Ovary (tissue), 3 donors: ENCODE data around the gene TCTA.

Experiments used
- EP300 ChIP-seq: sonication (generic); formaldehyde crosslinking; IDR thresholded peaks from one replicate; pipeline ENCODE4 v1.6.1; 2017; ENCODE audit warnings: antibody characterized with exemption
- POLR2A ChIP-seq: fragments of 450-650 bp; IDR thresholded peaks from one replicate; pipeline ENCODE4 v1.6.1; 2017; ENCODE audit warnings: antibody characterized with exemption, mild to moderate bottlenecking, moderate library complexity
- TF ChIP-seq, protein P1 (sequence below), 3 donors: fragments of 450-650 bp in 2 of 3; fragments of 200-600 bp in 1 of 3; IDR thresholded peaks; one replicate each; pipeline versions ENCODE4 v1.5.1 to v1.8.0; 2016 to 2022; ENCODE audit warnings: antibody characterized with exemption in 3 of 3, mild to moderate bottlenecking in 1 of 3
- donor health status: DM: no; HTN: no; CAD: no.

DNA sequence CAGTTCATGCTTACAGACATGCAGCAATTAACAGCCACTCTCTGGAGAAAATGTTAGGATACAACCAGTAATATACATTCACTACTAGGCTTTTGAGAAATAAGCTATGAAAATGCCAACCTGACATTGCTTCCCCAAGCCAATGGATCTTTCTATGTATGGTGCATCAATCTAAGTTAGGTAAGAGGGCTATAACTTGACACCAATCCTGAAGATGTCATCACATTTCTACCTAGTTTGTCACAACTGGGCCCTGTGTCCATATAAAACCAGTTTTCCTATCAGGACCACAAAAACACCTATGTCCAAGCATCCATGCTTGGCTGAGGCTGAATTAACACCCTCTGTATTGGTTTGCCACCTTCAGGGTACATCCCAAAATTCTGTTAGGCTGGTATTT is 40.3 kb upstream of the TCTA start:
- TF ChIP-seq, protein P1, sequence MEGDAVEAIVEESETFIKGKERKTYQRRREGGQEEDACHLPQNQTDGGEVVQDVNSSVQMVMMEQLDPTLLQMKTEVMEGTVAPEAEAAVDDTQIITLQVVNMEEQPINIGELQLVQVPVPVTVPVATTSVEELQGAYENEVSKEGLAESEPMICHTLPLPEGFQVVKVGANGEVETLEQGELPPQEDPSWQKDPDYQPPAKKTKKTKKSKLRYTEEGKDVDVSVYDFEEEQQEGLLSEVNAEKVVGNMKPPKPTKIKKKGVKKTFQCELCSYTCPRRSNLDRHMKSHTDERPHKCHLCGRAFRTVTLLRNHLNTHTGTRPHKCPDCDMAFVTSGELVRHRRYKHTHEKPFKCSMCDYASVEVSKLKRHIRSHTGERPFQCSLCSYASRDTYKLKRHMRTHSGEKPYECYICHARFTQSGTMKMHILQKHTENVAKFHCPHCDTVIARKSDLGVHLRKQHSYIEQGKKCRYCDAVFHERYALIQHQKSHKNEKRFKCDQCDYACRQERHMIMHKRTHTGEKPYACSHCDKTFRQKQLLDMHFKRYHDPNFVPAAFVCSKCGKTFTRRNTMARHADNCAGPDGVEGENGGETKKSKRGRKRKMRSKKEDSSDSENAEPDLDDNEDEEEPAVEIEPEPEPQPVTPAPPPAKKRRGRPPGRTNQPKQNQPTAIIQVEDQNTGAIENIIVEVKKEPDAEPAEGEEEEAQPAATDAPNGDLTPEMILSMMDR (IDR thresholded peaks at IDR 0.05): no peak
- no peak for TF ChIP-seq POLR2A
- TF ChIP-seq EP300: no peak
